CD8-positive, alpha-beta memory T cell (primary cell): ENCODE data around the gene NAALADL2. TPM values are rescaled to one million over a fixed set of nuclear protein-coding genes. Genes with fewer than 3 reads are reported as not detected.
"Not testable (repeated sequence)": the region's sequence is repeated elsewhere in the genome, so short reads cannot be mapped to it uniquely, and the experiment has no call there.

Source experiments
- CTCF ChIA-PET: fragments of 350-600 bp; sonication (Branson Sonifier 250); formaldehyde crosslinking; loops from one replicate; lab custom pipeline; 2021; ENCODE audit warnings: antibody characterized with exemption; lab: Charles Lee
- POLR2A ChIA-PET: fragments of 350-600 bp; sonication (Branson Sonifier 250); formaldehyde crosslinking; loops from one replicate; lab custom pipeline; 2021; ENCODE audit warnings: antibody characterized with exemption; lab: Charles Lee
- DNase-seq, 5 donors: peaks; one replicate each; pipeline versions ENCODE4 v3.0.0 to v3.0.0-alpha.2; 2020 to 2022; ENCODE audit warnings: mixed read lengths in 1 of 5
- H3K27ac ChIP-seq: one replicate; pipeline ENCODE4 v1.7.0; 2013; ENCODE audit warnings: low read depth, mild to moderate bottlenecking, low read length, moderate library complexity
- H3K27me3 ChIP-seq: 2 replicates; pipeline ENCODE4 v1.7.0; 2013; ENCODE audit warnings: low read length, mild to moderate bottlenecking; ENCODE audit not compliant: insufficient read depth, poor library complexity, severe bottlenecking
- H3K36me3 ChIP-seq: 2 replicates; pipeline ENCODE4 v1.7.0; 2013; ENCODE audit warnings: mild to moderate bottlenecking, low read length, moderate library complexity; ENCODE audit not compliant: insufficient read depth
- H3K4me1 ChIP-seq: 2 replicates; pipeline ENCODE4 v1.7.0; 2013; ENCODE audit warnings: mild to moderate bottlenecking, low read length, moderate library complexity; ENCODE audit not compliant: insufficient read depth
- H3K4me3 ChIP-seq: 2 replicates; pipeline ENCODE4 v1.7.0; 2013; ENCODE audit warnings: mild to moderate bottlenecking, low read length
- H3K9me3 ChIP-seq: 2 replicates; pipeline ENCODE4 v1.7.0; 2013; ENCODE audit warnings: mild to moderate bottlenecking, low read length
- H3K27ac Mint-ChIP-seq, 8 donors: one replicate each; pipeline ENCODE4 v1.8.0; 2020 to 2021; ENCODE audit warnings: mixed read lengths in 8 of 8, mild to moderate bottlenecking in 6 of 8, inconsistent platforms in 3 of 8, moderate library complexity in 3 of 8
- H3K27me3 Mint-ChIP-seq, 2 donors: one replicate each; pipeline ENCODE4 v1.8.0; 2020 to 2021; ENCODE audit warnings: mixed read lengths in 2 of 2, mild to moderate bottlenecking in 1 of 2, moderate library complexity in 1 of 2
- H3K36me3 Mint-ChIP-seq, 3 donors: one replicate each; pipeline ENCODE4 v1.8.0; 2020 to 2021; ENCODE audit warnings: mixed read lengths in 3 of 3, inconsistent platforms in 1 of 3, mild to moderate bottlenecking in 1 of 3
- H3K4me1 Mint-ChIP-seq, 3 donors: one replicate each; pipeline ENCODE4 v1.8.0; 2020 to 2021; ENCODE audit warnings: mixed read lengths in 3 of 3, inconsistent platforms in 1 of 3, mild to moderate bottlenecking in 1 of 3
- H3K4me3 Mint-ChIP-seq, 7 donors: one replicate each; pipeline ENCODE4 v1.8.0; 2020 to 2021; ENCODE audit warnings: mixed read lengths in 7 of 7, mild to moderate bottlenecking in 6 of 7, moderate library complexity in 4 of 7, inconsistent platforms in 2 of 7
- H3K9me3 Mint-ChIP-seq, 5 donors: one replicate each; pipeline ENCODE4 v1.8.0; 2020 to 2022; ENCODE audit warnings: mixed read lengths in 5 of 5, mild to moderate bottlenecking in 3 of 5, moderate library complexity in 2 of 5, inconsistent platforms in 1 of 5
- polyA plus RNA-seq: library from polyadenylated mRNA; unstranded; fragments of 300-500 nt; fragmentation: Illumina TruSeq; gene quantifications from one replicate; pipeline ENCODE4 v1.2.3, GENCODE V29; 2021
- total RNA-seq, 2 experiments: library from RNA; stranded (reverse); gene quantifications; one replicate each; pipeline ENCODE4 v1.2.3, GENCODE V29; 2021

The NAALADL2 gene
- total and polyA plus RNA-seq, 3 experiments from 2014 or later: not detected

- DNase-seq, POLR2A ChIA-PET, H3K4me1 ChIP-seq, H3K27me3 ChIP-seq, H3K27me3 Mint-ChIP-seq, H3K27ac ChIP-seq, H3K36me3 ChIP-seq, CTCF ChIA-PET, H3K9me3 ChIP-seq, H3K4me3 Mint-ChIP-seq, H3K27ac Mint-ChIP-seq, H3K4me3 ChIP-seq, H3K4me1 Mint-ChIP-seq, H3K36me3 Mint-ChIP-seq: not testable (repeated sequence)
- H3K9me3 Mint-ChIP-seq: peaks cover under 1 to 12% (median 5%) of the 10 kb centered on the region in 5 donors
These were observed 272.7 kb downstream of the NAALADL2 start for GRCh38 chr3:175131866-175132265.

- CTCF ChIA-PET, H3K36me3 ChIP-seq, H3K27me3 Mint-ChIP-seq, H3K4me3 ChIP-seq, H3K4me3 Mint-ChIP-seq, H3K27ac ChIP-seq, H3K27me3 ChIP-seq, H3K27ac Mint-ChIP-seq, H3K9me3 ChIP-seq, POLR2A ChIA-PET, H3K4me1 Mint-ChIP-seq, DNase-seq, H3K4me1 ChIP-seq, H3K36me3 Mint-ChIP-seq: not testable (repeated sequence)
- peaks cover 0 to 12% (median 5%) of the 10 kb centered on the region in 5 donors for H3K9me3 Mint-ChIP-seq
These were observed 273.6 kb downstream of the NAALADL2 start for GRCh38 chr3:175132706-175133105.

GRCh38 chr3:175144368-175144767 lies 285.2 kb downstream of the NAALADL2 start:
- H3K27me3 Mint-ChIP-seq: no peaks in the 10 kb centered on the region
- Histone ChIP-seq H3K27me3 (no peaks in the 10 kb centered on the region), H3K4me1 (no peaks in the 10 kb centered on the region), H3K27ac (no peak overlapping the region), H3K9me3 (no peaks in the 10 kb centered on the region), H3K4me3 (no peak overlapping the region), H3K36me3 (no peaks in the 10 kb centered on the region)
- POLR2A ChIA-PET: no interaction called here
- H3K36me3 Mint-ChIP-seq: no peaks in the 10 kb centered on the region
- CTCF ChIA-PET: no interaction called here
- H3K27ac Mint-ChIP-seq: no peak overlapping the region
- no peak for DNase-seq
- H3K9me3 Mint-ChIP-seq: peaks cover 2 to 24% (median 7%) of the 10 kb centered on the region in 5 donors
- no peak overlapping the region for H3K4me3 Mint-ChIP-seq
- H3K4me1 Mint-ChIP-seq: no peaks in the 10 kb centered on the region

GRCh38 chr3:175146258-175146657 lies 287.1 kb downstream of the NAALADL2 start:
- H3K27ac ChIP-seq: no peak overlapping the region
- H3K27me3 Mint-ChIP-seq: no peaks in the 10 kb centered on the region
- ChIA-PET CTCF (no interaction called here), POLR2A (no interaction called here)
- H3K9me3 ChIP-seq: no peaks in the 10 kb centered on the region
- DNase-seq: no peak
- no peaks in the 10 kb centered on the region for H3K4me1 Mint-ChIP-seq
- no peaks in the 10 kb centered on the region for H3K36me3 Mint-ChIP-seq
- no peak overlapping the region for H3K27ac Mint-ChIP-seq
- H3K4me3 Mint-ChIP-seq: no peak overlapping the region
- H3K4me1 ChIP-seq: no peaks in the 10 kb centered on the region
- peaks cover 0 to 18% (median 7%) of the 10 kb centered on the region in 5 donors for H3K9me3 Mint-ChIP-seq
- no peaks in the 10 kb centered on the region for H3K27me3 ChIP-seq
- H3K4me3 ChIP-seq: no peak overlapping the region
- H3K36me3 ChIP-seq: no peaks in the 10 kb centered on the region

GRCh38 chr3:175149675-175150074 lies 290.5 kb downstream of the NAALADL2 start:
- DNase-seq: no peak
- H3K27ac Mint-ChIP-seq: no peak overlapping the region
- CTCF ChIA-PET: no interaction called here
- POLR2A ChIA-PET: no interaction called here
- Histone ChIP-seq H3K9me3 (no peaks in the 10 kb centered on the region), H3K4me1 (no peaks in the 10 kb centered on the region), H3K27ac (no peak overlapping the region), H3K27me3 (no peaks in the 10 kb centered on the region), H3K36me3 (no peaks in the 10 kb centered on the region), H3K4me3 (no peak overlapping the region)
- H3K27me3 Mint-ChIP-seq: no peaks in the 10 kb centered on the region
- H3K9me3 Mint-ChIP-seq: peaks cover 0 to 11% (median 2%) of the 10 kb centered on the region in 5 donors
- no peaks in the 10 kb centered on the region for H3K36me3 Mint-ChIP-seq
- no peaks in the 10 kb centered on the region for H3K4me1 Mint-ChIP-seq
- no peak overlapping the region for H3K4me3 Mint-ChIP-seq

GRCh38 chr3:175150812-175151401 lies 291.8 kb downstream of the NAALADL2 start:
- Histone ChIP-seq H3K27me3 (no peaks in the 10 kb centered on the region), H3K4me3 (no peak overlapping the region), H3K4me1 (no peaks in the 10 kb centered on the region), H3K36me3 (no peaks in the 10 kb centered on the region), H3K9me3 (no peaks in the 10 kb centered on the region), H3K27ac (no peak overlapping the region)
- DNase-seq: no peak
- no peak overlapping the region for H3K4me3 Mint-ChIP-seq
- no peaks in the 10 kb centered on the region for H3K27me3 Mint-ChIP-seq
- ChIA-PET POLR2A (no interaction called here), CTCF (no interaction called here)
- H3K36me3 Mint-ChIP-seq: no peaks in the 10 kb centered on the region
- H3K4me1 Mint-ChIP-seq: no peaks in the 10 kb centered on the region
- no peak overlapping the region for H3K27ac Mint-ChIP-seq
- peaks cover 0 to 6% (median 2%) of the 10 kb centered on the region in 5 donors for H3K9me3 Mint-ChIP-seq

GRCh38 chr3:175153595-175153994 lies 294.5 kb downstream of the NAALADL2 start:
- no peak for DNase-seq
- Mint-ChIP-seq H3K4me1 (no peaks in the 10 kb centered on the region), H3K27ac (no peak overlapping the region), H3K27me3 (no peaks in the 10 kb centered on the region), H3K9me3 (peaks cover 0 to 2% (median 2%) of the 10 kb centered on the region in 5 donors), H3K4me3 (no peak overlapping the region), H3K36me3 (no peaks in the 10 kb centered on the region)
- Histone ChIP-seq H3K4me1 (no peaks in the 10 kb centered on the region), H3K4me3 (no peak overlapping the region), H3K27me3 (no peaks in the 10 kb centered on the region), H3K27ac (no peak overlapping the region), H3K9me3 (no peaks in the 10 kb centered on the region), H3K36me3 (no peaks in the 10 kb centered on the region)
- CTCF ChIA-PET: no interaction called here
- POLR2A ChIA-PET: no interaction called here

GRCh38 chr3:175155172-175155571 lies 296.0 kb downstream of the NAALADL2 start:
- peaks cover 0 to 2% (median 0%) of the 10 kb centered on the region in 5 donors for H3K9me3 Mint-ChIP-seq

More at GRCh38 chr3:175155172-175155571, 296.0 kb downstream of the NAALADL2 start:
- ChIA-PET POLR2A (no interaction called here), CTCF (no interaction called here)
- Mint-ChIP-seq H3K4me1 (no peaks in the 10 kb centered on the region), H3K27ac (no peak overlapping the region), H3K27me3 (no peaks in the 10 kb centered on the region), H3K36me3 (no peaks in the 10 kb centered on the region), H3K4me3 (no peak overlapping the region)
- no peak for DNase-seq
- no peaks in the 10 kb centered on the region for H3K36me3 ChIP-seq
- no peak overlapping the region for H3K4me3 ChIP-seq
- H3K4me1 ChIP-seq: no peaks in the 10 kb centered on the region
- H3K27me3 ChIP-seq: no peaks in the 10 kb centered on the region
- H3K9me3 ChIP-seq: no peaks in the 10 kb centered on the region
- no peak overlapping the region for H3K27ac ChIP-seq
